ENCODE results near the gene LRRC4C.

Gene LRRC4C

GRCh38 chr11:41389623-41390130, 69.8 kb downstream of the LRRC4C start:
- Histone ChIP-seq H3K27me3 (ENCODE audit: control insufficient read depth, insufficient read depth, low read length) (no peaks in the 10 kb centered on the region), H3K9ac (ENCODE audit: low read depth, low read length) (no peak overlapping the region), H3K9me3 (ENCODE audit: control insufficient read depth, insufficient read depth, low read length) (no peaks in the 10 kb centered on the region), H3K27ac (ENCODE audit: low read depth, low read length) (no peak overlapping the region), H3K36me3 (ENCODE audit: control insufficient read depth, insufficient read depth, low read length) (no peaks in the 10 kb centered on the region), H3K4me3 (ENCODE audit: low read depth, low read length) (no peak overlapping the region), H3K4me1 (ENCODE audit: control insufficient read depth, insufficient read depth, low read length) (peaks cover 49% of the 10 kb centered on the region)

- Histone ChIP-seq H3K9me3 (ENCODE audit: control insufficient read depth, insufficient read depth, low read length) (no peaks in the 10 kb centered on the region), H3K9ac (ENCODE audit: low read depth, low read length) (no peak overlapping the region), H3K27me3 (ENCODE audit: control insufficient read depth, insufficient read depth, low read length) (no peaks in the 10 kb centered on the region), H3K4me1 (ENCODE audit: control insufficient read depth, insufficient read depth, low read length) (peaks cover 19% of the 10 kb centered on the region), H3K4me3 (ENCODE audit: low read depth, low read length) (no peak overlapping the region), H3K27ac (ENCODE audit: low read depth, low read length) (no peak overlapping the region), H3K36me3 (ENCODE audit: control insufficient read depth, insufficient read depth, low read length) (no peaks in the 10 kb centered on the region)
Measured at GRCh38 chr11:41384329-41384728, 75.1 kb downstream of the LRRC4C start.

- no peak overlapping the region for H3K27ac ChIP-seq (ENCODE audit: low read depth, low read length)
- H3K4me1 ChIP-seq (ENCODE audit: control insufficient read depth, insufficient read depth, low read length): peaks cover 23% of the 10 kb centered on the region
- H3K9ac ChIP-seq (ENCODE audit: low read depth, low read length): no peak overlapping the region
- no peak overlapping the region for H3K4me3 ChIP-seq (ENCODE audit: low read depth, low read length)
- no peaks in the 10 kb centered on the region for H3K27me3 ChIP-seq (ENCODE audit: control insufficient read depth, insufficient read depth, low read length)
- no peaks in the 10 kb centered on the region for H3K36me3 ChIP-seq (ENCODE audit: control insufficient read depth, insufficient read depth, low read length)
- H3K9me3 ChIP-seq (ENCODE audit: control insufficient read depth, insufficient read depth, low read length): no peaks in the 10 kb centered on the region
Measured at GRCh38 chr11:41383768-41384167, 75.7 kb downstream of the LRRC4C start.

GRCh38 chr11:41382927-41383326, 76.5 kb downstream of the LRRC4C start:
- Histone ChIP-seq H3K9ac (ENCODE audit: low read depth, low read length) (no peak overlapping the region), H3K9me3 (ENCODE audit: control insufficient read depth, insufficient read depth, low read length) (no peaks in the 10 kb centered on the region)

GRCh38 chr11:41379084-41379483, 80.4 kb downstream of the LRRC4C start:
- H3K36me3 ChIP-seq (ENCODE audit: control insufficient read depth, insufficient read depth, low read length): no peaks in the 10 kb centered on the region
- H3K9ac ChIP-seq (ENCODE audit: low read depth, low read length): no peak overlapping the region
- no peaks in the 10 kb centered on the region for H3K9me3 ChIP-seq (ENCODE audit: control insufficient read depth, insufficient read depth, low read length)
- H3K4me1 ChIP-seq (ENCODE audit: control insufficient read depth, insufficient read depth, low read length): peaks cover 31% of the 10 kb centered on the region
- no peak overlapping the region for H3K4me3 ChIP-seq (ENCODE audit: low read depth, low read length)
- no peaks in the 10 kb centered on the region for H3K27me3 ChIP-seq (ENCODE audit: control insufficient read depth, insufficient read depth, low read length)
- no peak overlapping the region for H3K27ac ChIP-seq (ENCODE audit: low read depth, low read length)

More at GRCh38 chr11:41382927-41383326, 76.5 kb downstream of the LRRC4C start:
- Histone ChIP-seq H3K27ac (ENCODE audit: low read depth, low read length) (no peak overlapping the region), H3K4me3 (ENCODE audit: low read depth, low read length) (no peak overlapping the region), H3K36me3 (ENCODE audit: control insufficient read depth, insufficient read depth, low read length) (no peaks in the 10 kb centered on the region), H3K27me3 (ENCODE audit: control insufficient read depth, insufficient read depth, low read length) (no peaks in the 10 kb centered on the region), H3K4me1 (ENCODE audit: control insufficient read depth, insufficient read depth, low read length) (peaks cover 29% of the 10 kb centered on the region)

- Histone ChIP-seq H3K36me3 (ENCODE audit: control insufficient read depth, insufficient read depth, low read length) (no peaks in the 10 kb centered on the region), H3K4me3 (ENCODE audit: low read depth, low read length) (no peak overlapping the region), H3K27ac (ENCODE audit: low read depth, low read length) (no peak overlapping the region), H3K9me3 (ENCODE audit: control insufficient read depth, insufficient read depth, low read length) (no peaks in the 10 kb centered on the region), H3K4me1 (ENCODE audit: control insufficient read depth, insufficient read depth, low read length) (peaks cover 18% of the 10 kb centered on the region), H3K27me3 (ENCODE audit: control insufficient read depth, insufficient read depth, low read length) (no peaks in the 10 kb centered on the region), H3K9ac (ENCODE audit: low read depth, low read length) (no peak overlapping the region)
Measured at GRCh38 chr11:41377709-41378394, 81.6 kb downstream of the LRRC4C start.

- no peaks in the 10 kb centered on the region for H3K4me1 ChIP-seq (ENCODE audit: control insufficient read depth, insufficient read depth, low read length)
- no peak overlapping the region for H3K27ac ChIP-seq (ENCODE audit: low read depth, low read length)
- no peaks in the 10 kb centered on the region for H3K36me3 ChIP-seq (ENCODE audit: control insufficient read depth, insufficient read depth, low read length)
- H3K9ac ChIP-seq (ENCODE audit: low read depth, low read length): no peak overlapping the region
- no peak overlapping the region for H3K4me3 ChIP-seq (ENCODE audit: low read depth, low read length)
- H3K27me3 ChIP-seq (ENCODE audit: control insufficient read depth, insufficient read depth, low read length): no peaks in the 10 kb centered on the region
- H3K9me3 ChIP-seq (ENCODE audit: control insufficient read depth, insufficient read depth, low read length): no peaks in the 10 kb centered on the region
Measured at GRCh38 chr11:41351825-41352224, 107.6 kb downstream of the LRRC4C start.

- H3K4me3 ChIP-seq (ENCODE audit: low read depth, low read length): no peak overlapping the region
- no peaks in the 10 kb centered on the region for H3K9me3 ChIP-seq (ENCODE audit: control insufficient read depth, insufficient read depth, low read length)
- no peaks in the 10 kb centered on the region for H3K36me3 ChIP-seq (ENCODE audit: control insufficient read depth, insufficient read depth, low read length)
- H3K9ac ChIP-seq (ENCODE audit: low read depth, low read length): no peak overlapping the region
- no peaks in the 10 kb centered on the region for H3K27me3 ChIP-seq (ENCODE audit: control insufficient read depth, insufficient read depth, low read length)
- H3K27ac ChIP-seq (ENCODE audit: low read depth, low read length): no peak overlapping the region
- H3K4me1 ChIP-seq (ENCODE audit: control insufficient read depth, insufficient read depth, low read length): no peaks in the 10 kb centered on the region
Measured at GRCh38 chr11:41346042-41346441, 113.4 kb downstream of the LRRC4C start.

GRCh38 chr11:41334007-41334933, 125.2 kb downstream of the LRRC4C start:
- Histone ChIP-seq H3K27ac (ENCODE audit: low read depth, low read length) (no peak overlapping the region), H3K9me3 (ENCODE audit: control insufficient read depth, insufficient read depth, low read length) (no peaks in the 10 kb centered on the region), H3K36me3 (ENCODE audit: control insufficient read depth, insufficient read depth, low read length) (no peaks in the 10 kb centered on the region), H3K4me3 (ENCODE audit: low read depth, low read length) (no peak overlapping the region), H3K9ac (ENCODE audit: low read depth, low read length) (no peak overlapping the region), H3K27me3 (ENCODE audit: control insufficient read depth, insufficient read depth, low read length) (no peaks in the 10 kb centered on the region), H3K4me1 (ENCODE audit: control insufficient read depth, insufficient read depth, low read length) (no peaks in the 10 kb centered on the region)

- Histone ChIP-seq H3K4me1 (ENCODE audit: control insufficient read depth, insufficient read depth, low read length) (no peaks in the 10 kb centered on the region), H3K9me3 (ENCODE audit: control insufficient read depth, insufficient read depth, low read length) (no peaks in the 10 kb centered on the region), H3K36me3 (ENCODE audit: control insufficient read depth, insufficient read depth, low read length) (no peaks in the 10 kb centered on the region), H3K27ac (ENCODE audit: low read depth, low read length) (no peak overlapping the region), H3K27me3 (ENCODE audit: control insufficient read depth, insufficient read depth, low read length) (no peaks in the 10 kb centered on the region), H3K9ac (ENCODE audit: low read depth, low read length) (no peak overlapping the region), H3K4me3 (ENCODE audit: low read depth, low read length) (no peak overlapping the region)
Measured at GRCh38 chr11:41333357-41333756, 126.1 kb downstream of the LRRC4C start.

GRCh38 chr11:41328324-41328723, 131.1 kb downstream of the LRRC4C start:
- Histone ChIP-seq H3K36me3 (ENCODE audit: control insufficient read depth, insufficient read depth, low read length) (no peaks in the 10 kb centered on the region), H3K9ac (ENCODE audit: low read depth, low read length) (no peak overlapping the region; the same call in 1 of the 2 replicates), H3K4me1 (ENCODE audit: control insufficient read depth, insufficient read depth, low read length) (no peaks in the 10 kb centered on the region)

More at GRCh38 chr11:41328324-41328723, 131.1 kb downstream of the LRRC4C start:
- Histone ChIP-seq H3K27me3 (ENCODE audit: control insufficient read depth, insufficient read depth, low read length) (no peaks in the 10 kb centered on the region), H3K27ac (ENCODE audit: low read depth, low read length) (no peak overlapping the region), H3K4me3 (ENCODE audit: low read depth, low read length) (no peak overlapping the region), H3K9me3 (ENCODE audit: control insufficient read depth, insufficient read depth, low read length) (no peaks in the 10 kb centered on the region)
